Left lung (tissue), 10 donors: Measurements from ENCODE around the gene GOSR1. TPM values are rescaled to one million over a fixed set of nuclear protein-coding genes. Genes with fewer than 3 reads are reported as not detected.
"Not testable (repeated sequence)": the region's sequence is repeated elsewhere in the genome, so short reads cannot be mapped to it uniquely, and the experiment has no call there.

Experiments used
- ATAC-seq: fragments of 200-7000 bp; cut with Tn5 transposase; one replicate; pipeline ENCODE4 v1.9.1; 2020; ENCODE audit warnings: moderate library complexity
- DNase-seq, 4 donors: peaks; one replicate each; pipeline ENCODE4 v3.0.0-alpha.2; 2013 to 2020
- H3K27ac ChIP-seq, 2 donors: fragments of 200-600 bp; sonication (generic) in 1 of 2; one replicate each; pipeline versions ENCODE4 v1.5.0 to v1.8.0; 2020 to 2021
- H3K27me3 ChIP-seq, 2 donors: fragments of 200-600 bp; sonication (generic) in 1 of 2; one replicate each; pipeline versions ENCODE4 v1.5.0 to v1.8.0; 2020 to 2021
- H3K36me3 ChIP-seq, 2 donors: fragments of 200-600 bp; sonication (generic) in 1 of 2; one replicate each; pipeline versions ENCODE4 v1.5.0 to v1.8.0; 2020 to 2021
- H3K4me1 ChIP-seq, 2 donors: fragments of 200-600 bp; one replicate each; pipeline ENCODE4 v1.8.0; 2021
- H3K4me3 ChIP-seq, 2 donors: fragments of 200-600 bp; sonication (generic) in 1 of 2; one replicate each; pipeline versions ENCODE4 v1.5.0 to v1.8.0; 2020 to 2021; ENCODE audit warnings: mild to moderate bottlenecking in 1 of 2
- H3K9me3 ChIP-seq, 2 donors: fragments of 200-600 bp; sonication (generic) in 1 of 2; one replicate each; pipeline versions ENCODE4 v1.5.0 to v1.8.0; 2020 to 2021
- intact Hi-C, 2 donors: fragments of 100-400 bp; cut with DNase I; formaldehyde crosslinking; loops; one replicate each; pipeline versions ENCODE4 v1.11.2 to v1.14.2; 2022
- polyA plus RNA-seq, 6 donors: library from polyadenylated mRNA; unstranded; fragments of 120-200 nt; gene quantifications; one replicate each; pipeline ENCODE4 v1.2.1, GENCODE V29; 2013; ENCODE audit not compliant: insufficient read length in 6 of 6
- total RNA-seq, 2 donors: library from RNA; stranded (reverse); fragmentation: NEBNext Ultra II Directional; extraction: Animal tissue kit (Norgen Biotek cat#: 25700); gene quantifications; one replicate each; pipeline ENCODE4 v1.2.1, GENCODE V29; 2021
- TF ChIP-seq, protein P1 (sequence below), 2 donors: fragments of 200-600 bp; sonication (generic) in 1 of 2; IDR thresholded peaks; one replicate each; pipeline versions ENCODE4 v1.5.0 to v1.8.0; 2021; ENCODE audit warnings: antibody characterized with exemption in 2 of 2
- donor health status: DM: no; HTN: yes; CAD: no.
- donor health status: DM: no; HTN: no; CAD: no.

The GOSR1 gene
- total and polyA plus RNA-seq, 8 donors = 44.3 to 55.4 (median 48.6) TPM

DNA sequence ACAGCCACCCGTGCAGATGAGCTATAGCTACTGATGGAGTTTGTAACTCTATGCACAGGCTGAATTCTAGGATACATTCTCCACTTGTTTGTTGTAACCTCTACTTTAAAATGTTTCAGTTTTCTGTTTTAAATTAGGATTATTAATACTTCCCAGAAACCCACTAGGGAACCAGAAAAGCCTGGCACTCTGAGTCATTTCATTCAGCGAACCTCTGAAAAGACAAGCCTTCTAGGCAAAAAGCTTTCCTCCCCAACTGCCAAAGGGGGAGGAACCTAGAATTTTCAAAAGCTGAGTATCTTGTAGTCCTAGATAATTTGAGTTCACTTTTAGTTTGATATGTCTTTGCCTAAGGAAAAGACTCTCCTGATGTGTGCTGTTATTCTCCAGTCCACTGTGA lies 43.2 kb downstream of the GOSR1 start:
- no peak for DNase-seq
- TF ChIP-seq, protein P1, sequence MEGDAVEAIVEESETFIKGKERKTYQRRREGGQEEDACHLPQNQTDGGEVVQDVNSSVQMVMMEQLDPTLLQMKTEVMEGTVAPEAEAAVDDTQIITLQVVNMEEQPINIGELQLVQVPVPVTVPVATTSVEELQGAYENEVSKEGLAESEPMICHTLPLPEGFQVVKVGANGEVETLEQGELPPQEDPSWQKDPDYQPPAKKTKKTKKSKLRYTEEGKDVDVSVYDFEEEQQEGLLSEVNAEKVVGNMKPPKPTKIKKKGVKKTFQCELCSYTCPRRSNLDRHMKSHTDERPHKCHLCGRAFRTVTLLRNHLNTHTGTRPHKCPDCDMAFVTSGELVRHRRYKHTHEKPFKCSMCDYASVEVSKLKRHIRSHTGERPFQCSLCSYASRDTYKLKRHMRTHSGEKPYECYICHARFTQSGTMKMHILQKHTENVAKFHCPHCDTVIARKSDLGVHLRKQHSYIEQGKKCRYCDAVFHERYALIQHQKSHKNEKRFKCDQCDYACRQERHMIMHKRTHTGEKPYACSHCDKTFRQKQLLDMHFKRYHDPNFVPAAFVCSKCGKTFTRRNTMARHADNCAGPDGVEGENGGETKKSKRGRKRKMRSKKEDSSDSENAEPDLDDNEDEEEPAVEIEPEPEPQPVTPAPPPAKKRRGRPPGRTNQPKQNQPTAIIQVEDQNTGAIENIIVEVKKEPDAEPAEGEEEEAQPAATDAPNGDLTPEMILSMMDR (IDR thresholded peaks at IDR 0.05) = no peak
- Histone ChIP-seq H3K36me3 (peaks cover 0 to 65% of the 10 kb centered on the region in 2 donors), H3K27ac (peak overlapping the region; percentile 42 to 45), H3K4me1 (no peaks in the 10 kb centered on the region), H3K4me3 (no peak overlapping the region), H3K9me3 (no peaks in the 10 kb centered on the region), H3K27me3 (no peaks in the 10 kb centered on the region)
- peak; percentile 38 for ATAC-seq
- intact Hi-C loops = no loop called here

DNA sequence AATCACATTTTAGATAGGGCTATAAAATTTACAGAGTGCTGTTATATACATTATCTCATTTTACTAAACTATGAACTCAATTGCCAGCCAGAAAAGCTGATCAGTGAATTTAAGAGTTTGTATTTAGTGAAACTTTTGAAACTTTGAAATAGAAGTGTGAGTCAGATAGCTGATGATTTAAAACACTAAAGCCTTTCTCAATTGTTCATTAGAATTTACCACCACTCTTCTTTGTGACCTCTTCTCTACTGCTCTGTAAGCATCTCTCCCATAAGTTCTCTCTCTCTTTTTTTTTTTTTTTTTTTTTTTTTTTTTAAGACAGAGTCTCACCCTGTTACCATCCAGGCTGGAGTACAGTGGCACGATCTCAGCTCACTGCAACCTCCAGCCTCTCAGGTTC lies 43.7 kb downstream of the GOSR1 start:
- no peak for ATAC-seq
- no peaks in the 10 kb centered on the region for H3K4me1 ChIP-seq
- no peaks in the 10 kb centered on the region for H3K9me3 ChIP-seq
- TF ChIP-seq, protein P1 (IDR thresholded peaks at IDR 0.05) = no peak
- DNase-seq = no peak
- intact Hi-C loops = no loop called here
- H3K36me3 ChIP-seq = peaks cover 0 to 65% of the 10 kb centered on the region in 2 donors
- H3K27ac ChIP-seq = peak overlapping the region in 1 of 2 donors; percentile 42
- H3K4me3 ChIP-seq = no peak overlapping the region
- H3K27me3 ChIP-seq = no peaks in the 10 kb centered on the region

GRCh38 chr17:30521766-30522165 lies 44.6 kb downstream of the GOSR1 start:
- TF ChIP-seq, protein P1 (IDR thresholded peaks at IDR 0.05) = no peak
- ATAC-seq (no peak), DNase-seq (no peak)
- peaks cover 0 to 61% of the 10 kb centered on the region in 2 donors for H3K36me3 ChIP-seq
- H3K27ac ChIP-seq = no peak overlapping the region
- H3K9me3 ChIP-seq = no peaks in the 10 kb centered on the region
- intact Hi-C loops = no loop called here
- H3K27me3 ChIP-seq = no peaks in the 10 kb centered on the region
- H3K4me3 ChIP-seq = no peak overlapping the region
- no peaks in the 10 kb centered on the region for H3K4me1 ChIP-seq

DNA sequence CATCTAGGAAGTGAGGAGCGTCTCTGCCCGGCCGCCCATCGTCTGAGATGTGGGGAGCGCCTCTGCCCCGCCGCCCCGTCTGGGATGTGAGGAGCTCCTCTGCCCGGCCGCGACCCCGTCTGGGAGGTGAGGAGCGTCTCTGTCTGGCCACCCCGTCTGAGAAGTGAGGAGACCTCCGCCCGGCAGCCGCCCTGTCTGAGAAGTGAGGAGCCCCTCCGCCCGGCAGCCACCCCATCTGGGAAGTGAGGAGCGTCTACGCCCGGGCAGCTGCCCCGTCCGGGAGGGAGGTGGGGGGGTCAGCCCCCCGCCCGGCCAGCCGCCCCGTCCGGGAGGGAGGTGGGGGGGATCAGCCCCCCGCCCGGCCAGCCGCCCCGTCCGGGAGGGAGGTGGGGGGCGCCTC lies 46.0 kb downstream of the GOSR1 start:
- H3K36me3 ChIP-seq = peaks cover 0 to 51% of the 10 kb centered on the region in 2 donors
- DNase-seq, H3K4me3 ChIP-seq, intact Hi-C loops, ATAC-seq, H3K27ac ChIP-seq, H3K9me3 ChIP-seq, H3K27me3 ChIP-seq, H3K4me1 ChIP-seq: not testable (repeated sequence)

DNA sequence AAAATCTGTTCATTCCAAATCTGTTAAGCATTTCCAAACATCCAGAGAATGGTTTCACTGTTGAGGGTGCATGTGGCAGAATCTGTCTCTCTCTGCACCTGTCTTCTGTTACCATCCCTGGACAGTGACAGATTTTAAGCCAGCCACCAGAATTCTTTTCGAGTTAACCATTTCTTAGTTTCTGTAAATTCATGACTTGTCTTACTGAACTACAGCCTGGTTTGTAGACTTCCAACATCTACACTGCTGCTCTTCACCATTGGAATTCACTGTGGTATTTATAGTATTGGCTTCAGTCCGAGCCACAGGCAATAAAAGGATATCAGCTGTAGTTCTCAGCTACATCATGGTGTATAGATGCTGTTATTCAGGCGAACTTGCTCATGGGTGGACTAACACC lies 47.6 kb downstream of the GOSR1 start:
- Histone ChIP-seq H3K4me3 (no peak overlapping the region), H3K27ac (no peak overlapping the region), H3K9me3 (no peaks in the 10 kb centered on the region), H3K36me3 (peaks cover 0 to 45% of the 10 kb centered on the region in 2 donors), H3K27me3 (no peaks in the 10 kb centered on the region), H3K4me1 (no peaks in the 10 kb centered on the region)
- ATAC-seq (no peak), DNase-seq (no peak)
- TF ChIP-seq, protein P1 (IDR thresholded peaks at IDR 0.05) = no peak
- intact Hi-C loops = no loop called here

DNA sequence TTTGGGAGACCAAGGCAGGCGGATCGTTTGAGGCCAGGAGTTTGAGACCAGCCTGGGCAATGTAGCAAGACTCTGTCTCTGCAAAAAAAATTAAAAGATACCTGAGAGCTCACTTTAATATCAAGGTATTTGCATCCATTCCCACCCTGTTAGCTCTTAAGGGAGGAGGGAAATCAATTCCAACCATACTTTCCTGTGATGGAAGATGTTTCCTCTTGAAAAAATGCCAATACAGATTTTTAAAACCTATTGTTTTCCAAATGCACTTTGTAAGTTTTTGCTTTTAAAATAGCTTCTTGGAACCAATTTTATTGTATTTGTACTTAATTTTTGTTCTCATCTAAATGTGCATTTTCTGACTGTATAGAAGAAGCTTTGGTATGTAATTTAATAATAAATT lies 49.2 kb downstream of the GOSR1 start:
- H3K4me1 ChIP-seq = no peaks in the 10 kb centered on the region
- H3K36me3 ChIP-seq = peaks cover 0 to 32% of the 10 kb centered on the region in 2 donors
- H3K27me3 ChIP-seq = no peaks in the 10 kb centered on the region
- no peaks in the 10 kb centered on the region for H3K9me3 ChIP-seq
- DNase-seq = no peak
- intact Hi-C loops = no loop called here
- TF ChIP-seq, protein P1 (IDR thresholded peaks at IDR 0.05) = no peak
- H3K27ac ChIP-seq = no peak overlapping the region
- no peak for ATAC-seq
- H3K4me3 ChIP-seq = no peak overlapping the region

DNA sequence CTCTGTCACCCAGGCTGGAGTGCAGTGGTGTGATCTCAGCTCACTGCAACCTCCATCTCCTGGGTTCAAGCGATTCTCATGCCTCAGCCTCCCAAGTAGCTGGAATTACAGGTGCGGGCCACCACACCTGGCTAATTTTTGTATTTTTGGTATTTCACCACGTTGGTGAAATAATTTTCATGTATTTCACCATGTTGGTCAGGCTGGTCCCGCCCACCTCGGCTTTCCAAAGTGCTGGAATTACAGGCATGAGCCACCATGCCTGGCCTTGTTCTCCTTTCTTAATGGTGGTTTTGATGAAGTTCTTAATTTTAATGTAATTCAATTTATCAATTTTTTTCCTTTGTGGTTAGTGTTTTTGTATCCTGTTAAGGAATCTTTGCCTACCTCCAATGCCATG lies 51.5 kb downstream of the GOSR1 start:
- H3K36me3 ChIP-seq, intact Hi-C loops, ATAC-seq, H3K9me3 ChIP-seq, H3K4me1 ChIP-seq, H3K27ac ChIP-seq, H3K4me3 ChIP-seq, DNase-seq, H3K27me3 ChIP-seq: not testable (repeated sequence)
